ENCODE measurements around the gene PLXNA1.

- no peak for TF ChIP-seq ARNTL (CRISPR knock-in tag; IDR thresholded peaks at IDR 0.05; ENCODE audit: borderline replicate concordance, low read depth)
- TF ChIP-seq SNAI2 (CRISPR knock-in tag; IDR thresholded peaks at IDR 0.05), result no peak
- no peak for TF ChIP-seq CREB5 (CRISPR knock-in tag; IDR thresholded peaks at IDR 0.05; ENCODE audit: low read depth)
- no peak for TF ChIP-seq POU6F1 (CRISPR knock-in tag; IDR thresholded peaks at IDR 0.05; ENCODE audit: borderline replicate concordance, low read depth)
- TF ChIP-seq ZNF70 (CRISPR knock-in tag; IDR thresholded peaks at IDR 0.05), result no peak
Measured at GRCh38 chr3:126944089-126944965, 38.6 kb upstream of the PLXNA1 start.
